ENCODE data around the gene CDKN1A.
A peak's percentile ranks its signal among the peaks of the same experiment; 100 is the strongest.
"Not testable (repeated sequence)": the region's sequence is repeated elsewhere in the genome, so short reads cannot be mapped to it uniquely, and the experiment has no call there.

The CDKN1A gene

DNA sequence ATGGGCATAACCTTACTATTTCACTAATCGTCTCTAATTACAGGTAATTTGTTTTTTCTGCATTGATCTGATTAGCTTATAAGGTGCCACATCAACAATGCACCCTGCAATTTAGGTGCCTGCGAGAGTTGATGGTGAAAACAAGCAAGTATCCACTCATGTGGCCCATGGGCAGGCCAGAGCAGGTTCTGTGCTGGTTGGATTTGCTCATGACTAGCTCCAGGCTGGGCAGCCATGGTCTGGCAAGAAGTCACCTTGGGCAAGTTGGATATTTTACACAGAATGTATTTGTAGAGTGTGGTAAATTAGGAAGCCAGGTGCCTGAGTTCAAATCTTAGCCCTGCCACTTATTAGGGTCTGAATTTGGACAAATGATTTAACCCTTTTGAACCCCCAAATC, 44.4 kb downstream of the CDKN1A start:
- ATAC-seq = no peak

GRCh38 chr6:36723992-36724391, 45.5 kb downstream of the CDKN1A start:
- not testable (repeated sequence) for ATAC-seq

GRCh38 chr6:36724514-36725390, 46.2 kb downstream of the CDKN1A start:
- no peak for ATAC-seq

GRCh38 chr6:36725581-36725980, 47.1 kb downstream of the CDKN1A start:
- ATAC-seq = no peak

GRCh38 chr6:36727505-36728021, 49.0 kb downstream of the CDKN1A start:
- no peak for ATAC-seq

GRCh38 chr6:36728289-36729160, 50.0 kb downstream of the CDKN1A start:
- no peak for ATAC-seq

- no peak for ATAC-seq
Measured at GRCh38 chr6:36729161-36729524, 50.6 kb downstream of the CDKN1A start.

- no peak for ATAC-seq
Measured at GRCh38 chr6:36730424-36731380, 52.2 kb downstream of the CDKN1A start.

DNA sequence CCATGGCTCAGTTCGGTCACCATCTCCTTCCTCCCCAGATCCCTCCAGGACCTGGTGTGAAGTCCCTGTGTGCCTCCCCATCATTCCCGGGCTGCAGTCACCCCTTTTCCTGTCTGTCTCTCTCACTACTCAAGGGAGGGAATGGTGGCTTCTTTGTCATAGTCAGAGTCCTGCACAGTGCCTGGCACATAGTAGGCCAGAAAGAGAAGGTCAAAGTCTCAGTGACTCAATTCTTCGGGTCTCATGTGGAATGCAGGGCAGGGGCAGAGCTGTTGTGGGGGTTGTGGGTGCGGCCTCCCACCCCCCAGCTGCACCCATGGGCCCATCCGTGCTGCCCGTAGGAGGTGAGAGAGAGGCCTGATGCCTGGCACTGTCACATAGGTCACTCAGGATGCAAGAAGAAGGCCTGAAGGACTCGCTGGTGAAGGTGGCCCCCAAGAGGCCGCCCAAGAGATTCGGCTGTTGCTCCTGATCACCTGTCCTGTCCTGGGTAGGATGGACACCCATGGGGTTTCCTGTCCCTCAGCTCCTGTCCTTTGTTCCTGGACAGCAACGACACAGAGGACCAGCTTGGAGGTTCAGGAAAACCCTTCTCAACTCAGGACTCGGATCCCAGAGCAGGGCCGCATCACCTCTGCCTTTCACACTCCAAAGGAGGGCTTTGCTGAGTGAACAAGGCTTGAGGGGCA, 53.3 kb downstream of the CDKN1A start:
- ATAC-seq = no peak

GRCh38 chr6:36733300-36733699, 54.8 kb downstream of the CDKN1A start:
- no peak for ATAC-seq

DNA sequence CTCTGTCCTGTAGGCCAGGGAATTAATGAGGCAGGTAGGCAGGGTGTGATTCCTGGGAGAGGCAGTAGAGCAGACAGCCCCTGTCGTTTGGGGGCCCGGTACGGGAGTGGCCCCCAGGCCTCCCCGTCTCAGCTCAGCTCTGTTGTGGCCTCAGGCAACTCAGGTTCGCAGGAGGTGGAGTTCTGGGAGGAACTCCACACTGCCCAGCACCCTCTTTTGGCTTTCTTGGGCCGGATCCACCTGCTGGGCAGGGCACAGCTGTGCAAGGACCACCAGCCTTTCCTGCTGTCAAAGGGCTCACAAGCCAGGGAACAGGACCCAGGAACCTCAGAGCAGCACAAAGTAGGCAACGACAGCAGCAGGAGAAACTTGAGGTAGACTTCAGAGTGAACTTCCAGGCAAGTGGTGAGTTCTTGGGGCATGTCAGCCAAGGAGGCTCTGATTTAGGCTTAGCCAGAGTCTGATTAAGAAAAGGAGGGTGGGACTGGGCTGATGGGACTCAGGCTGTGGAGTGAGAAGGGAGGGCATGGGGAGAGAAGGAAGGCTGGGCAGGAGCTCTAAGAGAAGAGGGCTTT, 56.1 kb downstream of the CDKN1A start:
- no peak for ATAC-seq

GRCh38 chr6:36735110-36736071, 56.9 kb downstream of the CDKN1A start:
- peak; percentile 80 to 87 for ATAC-seq
